Neuronal stem cell (in vitro differentiated cells): ENCODE results near the gene DPH7.

Experiments used
- DNase-seq: peaks from one replicate; pipeline ENCODE4 v3.0.0-alpha.2; 2013; ENCODE audit warnings: low spot score
- H2AFZ ChIP-seq: one replicate; pipeline ENCODE4 v1.6.1; 2013; ENCODE audit warnings: mild to moderate bottlenecking, low read length, inconsistent platforms
- H2AK5ac ChIP-seq: 2 replicates; pipeline ENCODE4 v1.6.1; 2013; ENCODE audit warnings: low read depth, mild to moderate bottlenecking, inconsistent platforms, low read length, moderate library complexity, mixed read lengths
- H2BK120ac ChIP-seq: 2 replicates; pipeline ENCODE4 v1.6.1; 2013; ENCODE audit warnings: low read depth, mild to moderate bottlenecking, inconsistent platforms, low read length, moderate library complexity, mixed read lengths
- H2BK12ac ChIP-seq: one replicate; pipeline ENCODE4 v1.6.1; 2013; ENCODE audit warnings: low read length, inconsistent platforms
- H2BK15ac ChIP-seq: 2 replicates; pipeline ENCODE4 v1.6.1; 2013; ENCODE audit warnings: mild to moderate bottlenecking, low read length, inconsistent platforms, mixed read lengths
- H2BK5ac ChIP-seq: one replicate; pipeline ENCODE4 v1.6.1; 2013; ENCODE audit warnings: inconsistent platforms, mild to moderate bottlenecking, low read length, moderate library complexity
- H3K14ac ChIP-seq: one replicate; pipeline ENCODE4 v1.6.1; 2013; ENCODE audit warnings: low read length, inconsistent platforms
- H3K18ac ChIP-seq: 2 replicates; pipeline ENCODE4 v1.6.1; 2013; ENCODE audit warnings: low read length, inconsistent platforms
- H3K23ac ChIP-seq: 2 replicates; pipeline ENCODE4 v1.6.1; 2013; ENCODE audit warnings: low read depth, mild to moderate bottlenecking, mixed read lengths, low read length, inconsistent platforms; ENCODE audit not compliant: poor library complexity
- H3K27ac ChIP-seq: replicated peaks from 3 replicates; pipeline ENCODE4 v1.5.1; 2013; ENCODE audit warnings: low read length, inconsistent platforms
- H3K27me3 ChIP-seq, 3 experiments: 2 replicates each; pipeline ENCODE4 v1.6.1; 2013; ENCODE audit warnings: low read length in 3 of 3, mild to moderate bottlenecking in 2 of 3, inconsistent platforms in 1 of 3, low read depth in 1 of 3, mixed read lengths in 1 of 3, moderate library complexity in 1 of 3; ENCODE audit not compliant: control insufficient read depth in 3 of 3, insufficient read depth in 3 of 3
- H3K36me3 ChIP-seq, 2 donors: replicated peaks in 1 of 2; 2 replicates each; pipeline ENCODE4 v1.6.1; 2013; ENCODE audit warnings: low read length in 2 of 2; ENCODE audit not compliant: control insufficient read depth in 2 of 2, insufficient read depth in 2 of 2
- H3K4ac ChIP-seq: 2 replicates; pipeline ENCODE4 v1.6.1; 2013; ENCODE audit warnings: inconsistent platforms, mild to moderate bottlenecking, low read length, moderate library complexity
- H3K4me1 ChIP-seq, 2 donors: 1 replicate in 1 of 2; 2 replicates in 1 of 2; pipeline ENCODE4 v1.6.1; 2013; ENCODE audit warnings: low read length in 2 of 2, low read depth in 1 of 2; ENCODE audit not compliant: control insufficient read depth in 2 of 2, insufficient read depth in 1 of 2
- H3K4me2 ChIP-seq: one replicate; pipeline ENCODE4 v1.6.1; 2013; ENCODE audit warnings: mild to moderate bottlenecking, low read length, inconsistent platforms; ENCODE audit not compliant: insufficient read depth, poor library complexity, severe bottlenecking
- H3K4me3 ChIP-seq, 2 donors: 2 replicates each; pipeline ENCODE4 v1.5.1; 2013; ENCODE audit warnings: low read length in 2 of 2, mild to moderate bottlenecking in 2 of 2, inconsistent platforms in 1 of 2, moderate library complexity in 1 of 2
- H3K79me1 ChIP-seq: one replicate; pipeline ENCODE4 v1.6.1; 2013; ENCODE audit warnings: low read depth, mild to moderate bottlenecking, inconsistent platforms, low read length, moderate library complexity
- H3K9ac ChIP-seq: one replicate; pipeline ENCODE4 v1.6.1; 2013; ENCODE audit warnings: mild to moderate bottlenecking, low read depth, low read length, inconsistent platforms; ENCODE audit not compliant: poor library complexity
- H3K9me3 ChIP-seq, 2 donors: replicated peaks in 1 of 2; 2 replicates each; pipeline versions ENCODE3 to v1.6.1; 2013; ENCODE audit warnings: low read length in 2 of 2, mild to moderate bottlenecking in 2 of 2, inconsistent platforms in 1 of 2, low read depth in 1 of 2, mixed read lengths in 1 of 2, moderate library complexity in 1 of 2; ENCODE audit not compliant: control insufficient read depth in 2 of 2, insufficient read depth in 1 of 2
- H4K8ac ChIP-seq: one replicate; pipeline ENCODE4 v1.6.1; 2013; ENCODE audit warnings: low read depth, mild to moderate bottlenecking, inconsistent platforms, low read length, moderate library complexity
- H4K91ac ChIP-seq: one replicate; pipeline ENCODE4 v1.6.1; 2013; ENCODE audit warnings: low read length, low read depth, mild to moderate bottlenecking, inconsistent platforms; ENCODE audit not compliant: poor library complexity
- WGBS, 2 donors: extraction: QIAGEN DNeasy Blood & Tissue Kit; methylation state at CpG; one replicate each; pipeline ENCODE4 v1.1.7; 2013; ENCODE audit warnings: missing lambda C conversion rate in 2 of 2, mixed read lengths in 1 of 2; ENCODE audit not compliant: insufficient read length in 2 of 2, insufficient replicate concordance in 1 of 2; ENCODE audit errors: extremely low coverage in 2 of 2; 5-methylcytosine and 5-hydroxymethylcytosine counted together

The DPH7 gene

GRCh38 chr9:137579259-137579604, 507 bp upstream of the DPH7 start:
- Histone ChIP-seq H3K4me2 (peak overlapping the region; percentile 67), H2BK15ac (no peak overlapping the region), H3K27ac (peak overlapping the region; percentile 54), H2BK120ac (no peak overlapping the region), H3K14ac (no peak overlapping the region), H2BK5ac (no peak overlapping the region), H3K4ac (no peak overlapping the region), H4K8ac (no peak overlapping the region), H3K18ac (peak overlapping the region; percentile 91), H3K27me3 (no peaks in the 10 kb centered on the region), H3K4me3 (peak overlapping the region; percentile 42 to 100), H3K79me1 (peaks cover 8% of the 10 kb centered on the region), H2BK12ac (no peak overlapping the region), H2AFZ (peak overlapping the region; percentile 97), H3K4me1 (peaks cover 6 to 8% of the 10 kb centered on the region in 2 donors), H3K23ac (peak overlapping the region; percentile 75), H3K9me3 (no peaks in the 10 kb centered on the region), H3K36me3 (peaks cover 45 to 69% of the 10 kb centered on the region in 2 donors), H4K91ac (no peak overlapping the region), H2AK5ac (peak overlapping the region; percentile 87), H3K9ac (peak overlapping the region; percentile 34)
- no CpG with 5 or more reads among the region's 19 CpGs for WGBS, 2 donors
- no peak for DNase-seq

DNA sequence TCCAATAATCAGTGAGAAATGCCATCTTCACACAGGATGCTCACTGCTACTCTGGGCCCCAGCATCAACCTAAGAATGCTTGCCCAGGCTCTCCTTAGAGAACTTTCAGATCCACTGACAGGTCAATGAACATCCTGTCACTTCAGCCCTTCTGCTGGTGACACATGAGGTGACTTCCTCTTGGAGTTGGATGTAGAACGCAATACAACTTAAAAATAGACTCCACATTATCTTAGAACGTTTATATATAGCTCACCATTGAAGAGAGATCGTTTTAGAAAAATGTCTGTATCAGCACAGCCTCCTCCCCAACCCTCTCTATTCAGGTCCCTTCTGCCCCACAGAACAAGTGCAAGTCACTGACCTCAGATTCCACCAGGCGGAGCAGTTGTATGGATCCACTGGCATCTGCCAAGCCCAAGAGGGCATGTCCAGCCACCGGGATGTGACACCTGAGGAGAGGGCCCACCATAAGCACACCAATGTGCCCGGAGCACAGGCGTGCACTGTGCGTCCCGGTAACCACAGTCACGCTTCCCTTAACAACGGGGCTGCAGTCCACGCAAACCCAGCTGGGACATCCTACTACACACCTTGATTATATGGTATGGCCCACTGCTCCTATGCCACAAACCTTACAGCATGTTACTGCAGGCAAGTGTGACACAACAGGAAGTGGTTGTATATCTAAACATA, 2.9 kb downstream of the DPH7 start:
- H3K9ac ChIP-seq, result no peak overlapping the region
- no peak overlapping the region for H3K27ac ChIP-seq
- H3K36me3 ChIP-seq, result peaks cover 38 to 57% of the 10 kb centered on the region in 2 donors
- no peak for DNase-seq
- H2BK15ac ChIP-seq, result no peak overlapping the region
- H2BK120ac ChIP-seq, result no peak overlapping the region
- H3K9me3 ChIP-seq, result no peaks in the 10 kb centered on the region
- peaks cover 6 to 8% of the 10 kb centered on the region in 2 donors for H3K4me1 ChIP-seq
- H4K8ac ChIP-seq, result no peak overlapping the region
- no peak overlapping the region for H2BK12ac ChIP-seq
- H3K4ac ChIP-seq, result no peak overlapping the region
- peaks cover 9% of the 10 kb centered on the region for H3K79me1 ChIP-seq
- H3K4me3 ChIP-seq, result no peak overlapping the region
- H3K23ac ChIP-seq, result peak overlapping the region; percentile 37
- WGBS, 2 donors, result no CpG with 5 or more reads among the region's 12 CpGs
- no peak overlapping the region for H2AFZ ChIP-seq
- H4K91ac ChIP-seq, result no peak overlapping the region
- H3K4me2 ChIP-seq, result no peak overlapping the region
- H3K14ac ChIP-seq, result no peak overlapping the region
- H3K18ac ChIP-seq, result no peak overlapping the region
- H2AK5ac ChIP-seq, result no peak overlapping the region
- no peaks in the 10 kb centered on the region for H3K27me3 ChIP-seq
- H2BK5ac ChIP-seq, result no peak overlapping the region

DNA sequence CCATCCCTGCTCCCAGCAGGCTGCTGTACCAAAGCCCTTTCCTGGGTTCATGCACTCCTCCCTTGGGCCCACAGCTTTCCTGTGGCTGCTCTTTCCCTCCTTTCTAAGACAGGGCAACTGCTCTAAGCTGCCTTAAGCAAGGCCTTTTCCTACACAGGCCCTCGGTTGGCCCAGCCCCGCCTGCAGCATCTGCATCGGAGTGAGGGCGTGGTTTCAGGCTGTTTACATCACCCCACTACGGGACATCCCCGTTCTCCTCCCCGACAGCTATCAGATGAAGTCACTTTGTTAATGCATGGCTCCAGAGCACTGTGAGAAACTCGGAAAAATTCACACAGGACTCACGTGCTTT, 3.4 kb downstream of the DPH7 start:
- Histone ChIP-seq H3K79me1 (peaks cover 14% of the 10 kb centered on the region), H4K8ac (no peak overlapping the region), H2BK120ac (no peak overlapping the region), H4K91ac (no peak overlapping the region), H2BK15ac (no peak overlapping the region), H3K4ac (no peak overlapping the region), H3K14ac (no peak overlapping the region), H2AFZ (no peak overlapping the region), H3K4me1 (peaks cover 6 to 8% of the 10 kb centered on the region in 2 donors), H3K4me3 (no peak overlapping the region), H3K27ac (no peak overlapping the region), H2BK12ac (no peak overlapping the region), H2BK5ac (no peak overlapping the region), H3K36me3 (peaks cover 38 to 57% of the 10 kb centered on the region in 2 donors), H3K23ac (no peak overlapping the region), H3K9ac (no peak overlapping the region), H3K27me3 (no peaks in the 10 kb centered on the region), H3K18ac (no peak overlapping the region), H3K4me2 (no peak overlapping the region), H3K9me3 (no peaks in the 10 kb centered on the region), H2AK5ac (no peak overlapping the region)
- DNase-seq, result no peak
- no CpG with 5 or more reads among the region's 9 CpGs for WGBS, 2 donors

- WGBS, 2 donors, result no CpG with 5 or more reads among the region's 10 CpGs
- Histone ChIP-seq H3K27me3 (no peaks in the 10 kb centered on the region), H3K27ac (no peak overlapping the region), H3K4me3 (no peak overlapping the region), H2AFZ (no peak overlapping the region), H3K18ac (no peak overlapping the region), H2AK5ac (no peak overlapping the region), H3K4ac (no peak overlapping the region), H3K4me2 (no peak overlapping the region), H3K9me3 (no peaks in the 10 kb centered on the region), H4K8ac (no peak overlapping the region), H2BK12ac (no peak overlapping the region), H4K91ac (no peak overlapping the region), H2BK120ac (no peak overlapping the region), H3K4me1 (peaks cover 6 to 8% of the 10 kb centered on the region in 2 donors), H2BK5ac (no peak overlapping the region), H3K9ac (no peak overlapping the region), H3K14ac (no peak overlapping the region), H3K79me1 (peaks cover 18% of the 10 kb centered on the region), H3K36me3 (peaks cover 39 to 61% of the 10 kb centered on the region in 2 donors), H2BK15ac (no peak overlapping the region), H3K23ac (no peak overlapping the region)
- no peak for DNase-seq
Observed at GRCh38 chr9:137574192-137574591, 4.5 kb downstream of the DPH7 start.
